Forelimb muscle (tissue), 1 donor: ENCODE measurements around the gene NUPR1. TPM values are rescaled to one million over a fixed set of nuclear protein-coding genes. Genes with fewer than 3 reads are reported as not detected.
"Not testable (repeated sequence)": the region's sequence is repeated elsewhere in the genome, so short reads cannot be mapped to it uniquely, and the experiment has no call there.

Source experiments
- DNase-seq: peaks from one replicate; pipeline ENCODE4 v3.0.0-alpha.2; 2013; ENCODE audit warnings: low read depth
- polyA plus RNA-seq: library from polyadenylated mRNA; unstranded; fragments of 120-200 nt; gene quantifications from one replicate; pipeline ENCODE4 v1.2.1, GENCODE V29; 2013; ENCODE audit not compliant: insufficient read length

NUPR1 gene
- polyA plus RNA-seq, 1 donor: 27.9 TPM

- DNase-seq: not testable (repeated sequence)
Measured at GRCh38 chr16:28527100-28527785, 11.5 kb downstream of the NUPR1 start.

GRCh38 chr16:28526201-28527099 is 12.3 kb downstream of the NUPR1 start:
- DNase-seq: no peak

DNA sequence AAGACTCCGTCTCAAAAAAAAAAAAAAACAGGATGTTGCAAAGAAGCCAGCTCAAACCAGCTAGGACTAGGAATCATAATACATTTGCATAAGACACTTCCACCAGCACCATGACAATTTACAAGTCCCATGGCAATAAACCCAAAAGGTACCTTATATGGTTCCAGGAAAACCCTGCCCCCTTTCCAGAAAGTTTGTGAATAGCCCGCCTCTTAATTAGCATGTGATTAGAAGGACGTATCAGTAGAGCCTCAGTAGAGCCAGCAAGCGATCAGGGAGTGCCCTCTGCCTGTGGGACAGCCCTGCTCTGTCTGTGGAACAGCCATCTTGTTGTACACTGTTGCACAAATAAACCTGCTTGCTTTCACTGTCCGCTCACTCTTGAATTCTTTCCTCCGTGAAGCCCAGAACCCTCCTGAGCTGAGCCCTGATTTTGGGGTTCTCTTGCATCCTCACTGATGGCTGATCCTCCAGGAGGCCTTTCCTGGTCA is 14.0 kb downstream of the NUPR1 start:
- no peak for DNase-seq

DNA sequence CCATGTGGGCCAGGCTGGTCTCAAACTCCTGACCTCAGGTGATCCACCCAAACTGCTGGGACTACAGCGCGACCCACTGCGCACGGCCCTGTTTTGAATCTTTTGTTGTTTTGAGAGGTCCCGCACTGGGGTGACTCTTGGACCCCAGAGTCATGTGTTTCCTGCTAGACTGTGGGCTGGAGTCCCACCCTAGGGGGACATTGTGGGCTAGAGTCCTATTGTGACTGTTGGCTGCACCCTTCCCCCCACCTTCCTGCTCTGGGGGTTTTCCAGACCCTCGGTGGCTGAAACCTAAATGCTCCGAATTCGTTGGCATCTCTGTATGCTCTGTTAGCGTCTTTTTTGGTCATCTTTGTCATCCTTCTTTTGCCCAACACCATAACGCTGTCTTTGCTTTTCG is 16.0 kb downstream of the NUPR1 start:
- DNase-seq: no peak

- DNase-seq: no peak
Measured at GRCh38 chr16:28521436-28521835, 17.3 kb downstream of the NUPR1 start.

DNA sequence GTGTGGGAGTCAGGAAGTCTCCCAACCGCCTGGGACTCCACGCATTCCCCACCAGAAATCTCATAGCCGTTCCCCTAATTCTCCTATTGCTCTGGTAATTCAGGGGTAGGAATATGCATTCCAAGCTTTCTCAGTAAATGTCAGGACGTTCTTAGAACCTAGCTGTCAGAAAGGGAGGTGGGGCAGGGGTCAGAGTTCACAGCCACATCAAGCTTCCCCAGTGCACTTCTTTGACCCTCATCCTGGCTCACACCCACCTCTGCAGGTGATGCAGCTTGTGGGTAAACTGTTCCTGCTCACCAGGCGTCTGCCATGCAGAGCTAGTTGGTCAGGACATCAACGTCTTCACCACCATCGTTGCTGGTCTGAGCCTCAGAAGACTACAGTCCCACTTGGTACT is 18.1 kb downstream of the NUPR1 start:
- no peak for DNase-seq

GRCh38 chr16:28514246-28514645 is 24.5 kb downstream of the NUPR1 start:
- no peak for DNase-seq

GRCh38 chr16:28513484-28514181 is 25.1 kb downstream of the NUPR1 start:
- DNase-seq: no peak

- DNase-seq: no peak
Measured at GRCh38 chr16:28511801-28512789, 26.7 kb downstream of the NUPR1 start.

DNA sequence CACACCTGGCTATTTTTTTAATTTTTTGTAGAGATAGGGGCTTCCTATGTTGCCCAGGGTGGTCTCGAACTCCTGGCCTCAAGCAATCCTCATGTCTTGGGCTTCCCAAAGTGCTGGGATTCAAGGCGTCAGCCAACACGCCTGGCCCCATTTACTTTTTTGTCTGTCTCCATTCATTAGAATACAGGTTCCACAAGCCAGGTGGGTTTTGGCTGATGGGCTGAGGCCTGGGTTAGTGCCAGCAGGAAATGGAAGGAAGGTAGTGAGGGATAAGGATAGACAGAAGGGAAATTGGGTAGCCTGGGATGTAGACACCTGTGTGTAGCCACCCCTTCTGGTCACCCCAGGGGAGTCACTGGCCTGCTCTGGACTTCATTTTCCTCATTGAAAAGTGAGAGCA is 27.7 kb downstream of the NUPR1 start:
- DNase-seq: no peak

GRCh38 chr16:28505489-28506137 is 33.2 kb downstream of the NUPR1 start:
- no peak for DNase-seq

DNA sequence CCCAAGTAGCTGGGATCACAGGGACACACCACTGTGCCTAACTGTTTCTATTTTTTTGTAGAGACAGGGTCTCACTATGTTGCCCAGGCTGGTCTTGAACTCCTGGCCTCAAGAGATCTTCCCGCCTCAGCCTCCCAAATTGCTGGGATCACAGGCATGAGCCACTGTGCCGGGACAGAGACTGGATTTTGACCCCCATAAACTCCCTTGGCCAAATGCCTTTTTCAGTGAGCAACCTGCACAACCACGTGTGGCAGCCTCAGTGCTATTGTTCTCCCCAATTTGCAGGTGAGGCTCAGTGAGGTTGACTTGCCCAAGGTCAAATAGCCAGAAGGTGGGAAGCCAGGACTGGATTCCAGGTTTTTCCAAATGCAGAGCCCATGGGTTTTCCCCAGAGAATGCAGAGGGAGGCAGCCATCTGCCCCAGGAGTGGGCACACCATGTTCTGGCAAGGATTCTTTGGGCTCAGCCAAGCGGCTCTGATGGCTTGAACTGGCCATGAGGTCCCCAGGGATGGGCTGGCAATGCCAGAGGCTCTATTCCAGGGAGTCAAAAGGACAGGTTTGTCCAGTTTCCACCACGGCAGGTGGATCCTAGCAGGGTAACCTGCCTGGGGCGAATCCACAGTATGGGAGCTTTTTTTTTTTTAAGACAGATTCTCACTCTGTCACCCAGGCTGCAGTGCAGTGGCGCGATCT is 33.9 kb downstream of the NUPR1 start:
- no peak for DNase-seq

- no peak for DNase-seq
Measured at GRCh38 chr16:28503470-28504259, 35.1 kb downstream of the NUPR1 start.

GRCh38 chr16:28502290-28502689 is 36.5 kb downstream of the NUPR1 start:
- DNase-seq: no peak

DNA sequence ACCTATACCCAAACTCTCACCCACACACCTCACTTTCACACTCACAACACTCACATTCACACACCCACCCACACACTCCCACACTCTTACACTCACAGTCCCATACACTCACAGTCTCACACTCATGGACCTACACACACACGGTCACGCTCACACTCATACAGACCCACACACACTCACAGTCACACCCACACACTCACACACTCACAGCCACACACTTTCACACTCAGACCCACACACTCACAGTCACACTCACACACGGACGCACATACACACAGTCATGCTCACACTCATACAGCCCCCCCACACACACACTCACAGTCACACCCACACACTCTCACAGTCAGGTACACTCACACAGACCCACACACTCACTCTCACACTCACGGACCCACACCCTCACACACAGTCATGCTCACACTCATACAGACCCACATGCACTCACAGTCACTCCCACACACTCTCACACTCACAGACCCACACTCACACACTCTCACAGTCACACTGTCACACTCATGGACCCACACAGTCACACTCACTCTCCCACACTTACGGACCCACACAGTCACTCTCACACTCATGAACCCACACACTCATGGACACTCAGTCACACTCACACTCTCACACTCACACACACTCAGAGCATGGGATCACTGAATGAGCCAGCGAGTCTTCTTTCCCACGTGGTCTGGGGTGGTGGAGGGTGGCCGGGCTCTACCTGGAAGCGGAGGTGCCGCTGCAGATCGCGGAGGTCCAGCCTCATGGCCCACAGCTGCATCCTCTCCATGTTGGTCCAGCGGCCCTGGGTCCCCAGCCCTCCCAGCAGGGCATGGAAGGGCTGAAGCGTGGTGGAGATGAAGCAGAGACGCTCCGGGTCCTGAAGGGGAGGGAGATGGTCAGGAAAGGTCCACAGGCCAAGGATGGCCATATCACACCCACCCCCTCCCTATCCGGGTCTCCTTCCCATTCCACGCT is 37.2 kb downstream of the NUPR1 start:
- DNase-seq: no peak

DNA sequence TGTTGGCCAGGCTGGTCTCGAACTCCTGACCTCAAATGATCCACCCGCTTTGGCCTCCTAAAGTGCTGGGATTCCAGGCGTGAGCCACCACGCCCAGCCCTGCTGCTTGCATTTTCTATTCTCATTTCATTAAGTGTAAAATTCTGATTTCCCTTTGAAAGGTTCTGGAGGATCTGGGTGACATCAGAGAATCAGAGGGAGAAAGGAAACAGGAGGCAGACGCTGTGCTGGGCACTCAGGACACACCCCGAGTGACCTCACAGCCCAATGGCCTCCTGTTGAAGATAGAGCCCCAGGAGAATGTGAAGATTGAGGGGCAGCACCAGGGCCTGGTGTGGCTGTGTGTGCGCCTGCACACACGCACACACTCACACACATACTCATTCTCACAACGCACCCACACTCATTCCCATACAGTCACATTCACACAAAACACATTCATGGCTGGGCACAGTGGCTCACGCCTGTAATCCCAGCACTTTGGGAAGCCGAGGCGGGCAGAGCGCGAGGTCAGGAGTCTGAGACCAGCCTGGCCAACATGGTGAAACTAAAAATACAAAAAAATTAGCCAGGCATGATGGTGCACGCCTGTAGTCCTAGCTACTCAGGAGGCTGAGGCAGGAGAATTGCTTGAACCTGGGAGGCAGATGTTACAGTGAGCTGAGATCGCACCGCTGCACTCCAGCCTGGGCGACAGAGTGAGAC is 38.1 kb downstream of the NUPR1 start:
- not testable (repeated sequence) for DNase-seq

GRCh38 chr16:28499854-28500253 is 38.9 kb downstream of the NUPR1 start:
- no peak for DNase-seq
